Aorta (tissue), 5 donors: ENCODE measurements around the gene GCNT3. TPM values are rescaled to one million over a fixed set of nuclear protein-coding genes. Genes with fewer than 3 reads are reported as not detected.

Source experiments
- ATAC-seq: fragments of 200-7000 bp; cut with Tn5 transposase; one replicate; pipeline ENCODE4 v1.9.1; 2022; ENCODE audit warnings: moderate library complexity; ENCODE audit not compliant: low FRiP score
- DNase-seq, 2 donors: peaks; one replicate each; pipeline ENCODE4 v3.0.0-alpha.2; 2020
- H3K27ac ChIP-seq, 2 donors: one replicate each; pipeline ENCODE4 v1.5.1; 2013; ENCODE audit warnings: low read length in 2 of 2, mild to moderate bottlenecking in 2 of 2, moderate library complexity in 2 of 2, control low read depth in 1 of 2, inconsistent platforms in 1 of 2, low read depth in 1 of 2
- H3K27me3 ChIP-seq, 2 donors: one replicate each; pipeline ENCODE4 v1.6.1; 2013; ENCODE audit warnings: control low read depth in 1 of 2, low read length in 1 of 2, mild to moderate bottlenecking in 1 of 2, moderate library complexity in 1 of 2; ENCODE audit not compliant: insufficient read depth in 2 of 2, control insufficient read depth in 1 of 2
- H3K36me3 ChIP-seq, 2 donors: one replicate each; pipeline ENCODE4 v1.6.1; 2013; ENCODE audit warnings: control low read depth in 1 of 2, low read length in 1 of 2, mild to moderate bottlenecking in 1 of 2; ENCODE audit not compliant: insufficient read depth in 2 of 2, control insufficient read depth in 1 of 2
- H3K4me1 ChIP-seq, 2 donors: one replicate each; pipeline ENCODE4 v1.6.1; 2013; ENCODE audit warnings: low read length in 2 of 2, control low read depth in 1 of 2, mild to moderate bottlenecking in 1 of 2, moderate library complexity in 1 of 2; ENCODE audit not compliant: insufficient read depth in 2 of 2, control insufficient read depth in 1 of 2
- H3K4me3 ChIP-seq, 2 donors: one replicate each; pipeline ENCODE4 v1.5.1; 2013; ENCODE audit warnings: low read length in 2 of 2, control low read depth in 1 of 2, mild to moderate bottlenecking in 1 of 2
- H3K9me3 ChIP-seq: one replicate; pipeline ENCODE4 v1.6.1; 2013; ENCODE audit warnings: mild to moderate bottlenecking, low read length; ENCODE audit not compliant: control insufficient read depth
- WGBS, 2 donors: extraction: QIAGEN DNeasy Blood & Tissue Kit; methylation state at CpG; one replicate each; pipeline ENCODE4 v1.1.7; 2013; 5-methylcytosine and 5-hydroxymethylcytosine counted together
- intact Hi-C, 2 donors: fragments of 100-400 bp; cut with DNase I; formaldehyde crosslinking; loops; one replicate each; pipeline versions ENCODE4 v1.14.2 to v1.15.0; 2022
- long read RNA-seq, 2 donors: library from polyadenylated mRNA; unstranded; transcript quantifications; one replicate each; pipeline ENCODE4 v2.0.0, GENCODE V29; 2020 to 2021
- polyA plus RNA-seq, 2 donors: library from polyadenylated mRNA; stranded (reverse); fragments of 200-250 nt; gene quantifications; one replicate each; pipeline ENCODE4 v1.2.3, GENCODE V29; 2013
- total RNA-seq, 2 donors: library from RNA; stranded (reverse); fragmentation: NEBNext Ultra II Directional; extraction: Animal tissue kit (Norgen Biotek cat#: 25700); gene quantifications; one replicate each; pipeline ENCODE4 v1.2.1, GENCODE V29; 2021
- donor health status: healthy with polysubstance abuse.
- donor health status: Bipolar disorder and iron deficiency.
- donor health status: DM: no; HTN: no; CAD: no.
- donor health status: DM: no; HTN: no; CAD: no.
- donor health status: DM: yes; HTN: yes; CAD: no.

GCNT3 gene
- total RNA-seq (not detected), polyA plus RNA-seq (10 to 100 TPM in 1 of 2 donors, under 1 TPM in 1; 0.51 to 10.5 TPM)
- long read RNA-seq, donor 1: 0 reads
- long read RNA-seq, donor 2: 0 reads

GRCh38 chr15:59611276-59612260 is at the start of gene GCNT3:
GCNT3 (plus strand) TSS chr15:59611783; CDS start chr15:59618239, 6,456 bp downstream.
- DNase-seq (no peak), ATAC-seq (no peak)
- H3K4me1 ChIP-seq: no peaks in the 10 kb centered on the region
- intact Hi-C loops: no loop called here
- H3K27ac ChIP-seq: no peak within 1 kb of the TSS
- no peaks in the 10 kb centered on the region for H3K27me3 ChIP-seq
- 73 to 80% methylated on average over 8 of the region's 8 CpGs for WGBS, 2 donors
- H3K36me3 ChIP-seq: no peaks in the 10 kb centered on the region
- peaks cover 2% of the 10 kb centered on the region for H3K9me3 ChIP-seq
- H3K4me3 ChIP-seq: no peak within 1 kb of the TSS

- intact Hi-C loops: no loop called here
- no peak overlapping the region for H3K4me3 ChIP-seq
- no peaks in the 10 kb centered on the region for H3K27me3 ChIP-seq
- ATAC-seq (no peak), DNase-seq (no peak)
- WGBS, 2 donors: 87 to 89% methylated on average over 2 of the region's 2 CpGs
- H3K36me3 ChIP-seq: no peaks in the 10 kb centered on the region
- no peaks in the 10 kb centered on the region for H3K4me1 ChIP-seq
- no peak overlapping the region for H3K27ac ChIP-seq
- H3K9me3 ChIP-seq: peaks cover 7% of the 10 kb centered on the region
Observed at GRCh38 chr15:59562448-59563186, 49.0 kb upstream of the GCNT3 start.

- WGBS, 2 donors: 95% methylated on average over 4 of the region's 4 CpGs
- DNase-seq (no peak), ATAC-seq (no peak)
- Histone ChIP-seq H3K4me1 (no peaks in the 10 kb centered on the region), H3K36me3 (no peaks in the 10 kb centered on the region), H3K4me3 (no peak overlapping the region), H3K27ac (no peak overlapping the region), H3K9me3 (peaks cover 8% of the 10 kb centered on the region), H3K27me3 (no peaks in the 10 kb centered on the region)
- intact Hi-C loops: no loop called here
Observed at GRCh38 chr15:59565299-59565698, 46.3 kb upstream of the GCNT3 start.

- ATAC-seq (no peak), DNase-seq (no peak)
- intact Hi-C loops: no loop called here
- Histone ChIP-seq H3K27ac (no peak overlapping the region), H3K9me3 (peaks cover 9% of the 10 kb centered on the region), H3K4me1 (no peaks in the 10 kb centered on the region), H3K27me3 (no peaks in the 10 kb centered on the region), H3K36me3 (no peaks in the 10 kb centered on the region), H3K4me3 (no peak overlapping the region)
- WGBS, 2 donors: 63 to 70% methylated on average over 1 of the region's 1 CpG
Observed at GRCh38 chr15:59567324-59567723, 44.3 kb upstream of the GCNT3 start.

GRCh38 chr15:59569477-59569876 is 42.1 kb upstream of the GCNT3 start:
- Histone ChIP-seq H3K4me1 (no peaks in the 10 kb centered on the region), H3K27ac (no peak overlapping the region), H3K9me3 (peaks cover 8% of the 10 kb centered on the region), H3K36me3 (no peaks in the 10 kb centered on the region), H3K27me3 (no peaks in the 10 kb centered on the region), H3K4me3 (no peak overlapping the region)
- DNase-seq (no peak), ATAC-seq (no peak)
- intact Hi-C loops: no loop called here
- WGBS, 2 donors: 86 to 95% methylated on average over 8 of the region's 8 CpGs

- intact Hi-C loops: no loop called here
- Histone ChIP-seq H3K27ac (no peak overlapping the region), H3K9me3 (peaks cover 3% of the 10 kb centered on the region), H3K27me3 (no peaks in the 10 kb centered on the region), H3K4me1 (no peaks in the 10 kb centered on the region), H3K4me3 (no peak overlapping the region), H3K36me3 (no peaks in the 10 kb centered on the region)
- ATAC-seq: no peak
- WGBS, 2 donors: 62 to 66% methylated on average over 3 of the region's 3 CpGs
- DNase-seq: no peak
Observed at GRCh38 chr15:59570315-59570714, 41.3 kb upstream of the GCNT3 start.

- Histone ChIP-seq H3K36me3 (no peaks in the 10 kb centered on the region), H3K27me3 (no peaks in the 10 kb centered on the region), H3K27ac (no peak overlapping the region), H3K9me3 (peaks cover 2% of the 10 kb centered on the region), H3K4me1 (no peaks in the 10 kb centered on the region), H3K4me3 (no peak overlapping the region)
- DNase-seq (no peak), ATAC-seq (no peak)
- 89% methylated on average over 6 of the region's 6 CpGs for WGBS, 2 donors
- intact Hi-C loops: no loop called here
Observed at GRCh38 chr15:59571606-59572005, 40.0 kb upstream of the GCNT3 start.

- DNase-seq: no peak
- no peaks in the 10 kb centered on the region for H3K27me3 ChIP-seq
- H3K4me3 ChIP-seq: no peak overlapping the region
- H3K36me3 ChIP-seq: no peaks in the 10 kb centered on the region
- H3K27ac ChIP-seq: no peak overlapping the region
- 90 to 92% methylated on average over 3 of the region's 3 CpGs for WGBS, 2 donors
- peaks cover 1% of the 10 kb centered on the region for H3K9me3 ChIP-seq
- intact Hi-C loops: no loop called here
- ATAC-seq: no peak
- no peaks in the 10 kb centered on the region for H3K4me1 ChIP-seq
Observed at GRCh38 chr15:59583088-59583487, 28.5 kb upstream of the GCNT3 start.
